Renal cortical epithelial cell (primary cell): Measurements from ENCODE around the gene OR10P1. TPM values are rescaled to one million over a fixed set of nuclear protein-coding genes. Genes with fewer than 3 reads are reported as not detected.

Experiments used
- DNase-seq: peaks from one replicate; pipeline ENCODE4 v3.0.0-alpha.2; 2011; ENCODE audit warnings: low read depth
- total RNA-seq: library from RNA; depleted of rRNA; stranded (reverse); fragments of >200 nt; gene quantifications from 2 replicates; pipeline ENCODE4 v1.2.3, GENCODE V29; 2014

The OR10P1 gene
- total RNA-seq, 1 donor from 2014 or later: not detected

DNA sequence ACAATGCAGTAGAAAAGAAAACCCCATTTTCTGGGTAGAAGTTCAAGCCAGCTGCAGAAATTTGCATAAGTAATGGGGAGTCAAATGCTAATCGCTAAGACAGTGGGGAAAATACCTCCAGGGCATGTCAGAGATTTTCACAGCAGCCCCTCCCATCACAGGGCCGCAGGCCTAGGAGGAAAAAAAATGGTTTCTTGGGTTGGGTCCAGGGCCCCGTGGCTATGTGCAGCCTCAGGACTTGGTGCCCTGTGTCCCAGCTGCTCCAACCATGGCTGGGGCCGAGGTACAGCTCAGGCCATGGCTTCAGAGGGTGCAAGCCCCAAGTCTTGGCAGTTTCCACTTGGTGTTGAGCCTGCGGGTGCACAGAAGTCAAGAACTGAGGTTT is 14.6 kb downstream of the OR10P1 start:
- no peak for DNase-seq

DNA sequence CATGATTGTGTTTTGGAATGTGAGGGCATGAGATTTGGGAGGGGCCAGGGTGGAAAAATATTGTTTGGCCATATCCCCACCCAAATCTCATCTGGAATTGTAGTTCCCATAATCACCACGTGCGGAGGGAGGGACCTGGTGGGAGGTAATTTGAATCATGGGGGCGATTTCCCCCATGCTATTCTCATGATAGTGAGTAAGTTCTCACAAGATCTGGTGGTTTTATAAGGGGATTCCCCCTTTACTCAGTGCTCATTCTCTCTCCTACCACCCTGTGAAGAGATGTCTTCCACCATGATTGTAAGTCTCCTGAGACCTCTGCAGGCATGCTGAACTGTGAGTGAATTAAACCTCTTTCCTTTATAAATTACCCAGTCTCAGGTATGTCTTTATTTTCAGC is 15.7 kb downstream of the OR10P1 start:
- DNase-seq: peak; percentile 53

DNA sequence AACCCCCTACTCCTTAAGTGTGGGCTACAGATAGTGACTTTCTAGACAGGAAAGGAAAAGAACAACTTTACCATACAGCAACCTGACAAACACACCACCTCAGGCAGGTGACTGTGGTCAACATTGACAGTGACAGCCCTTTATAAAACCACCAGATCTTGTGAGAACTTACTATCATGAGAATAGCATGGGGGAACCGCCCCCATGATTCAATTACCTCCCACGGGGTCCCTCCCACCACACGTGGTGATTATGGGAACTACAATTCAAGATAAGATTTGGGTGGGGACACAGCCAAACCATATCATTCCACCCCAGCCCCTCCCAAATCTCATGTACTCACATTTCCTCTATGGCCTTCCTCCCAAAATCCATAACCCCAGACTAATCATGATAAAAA is 16.3 kb downstream of the OR10P1 start:
- DNase-seq: no peak

DNA sequence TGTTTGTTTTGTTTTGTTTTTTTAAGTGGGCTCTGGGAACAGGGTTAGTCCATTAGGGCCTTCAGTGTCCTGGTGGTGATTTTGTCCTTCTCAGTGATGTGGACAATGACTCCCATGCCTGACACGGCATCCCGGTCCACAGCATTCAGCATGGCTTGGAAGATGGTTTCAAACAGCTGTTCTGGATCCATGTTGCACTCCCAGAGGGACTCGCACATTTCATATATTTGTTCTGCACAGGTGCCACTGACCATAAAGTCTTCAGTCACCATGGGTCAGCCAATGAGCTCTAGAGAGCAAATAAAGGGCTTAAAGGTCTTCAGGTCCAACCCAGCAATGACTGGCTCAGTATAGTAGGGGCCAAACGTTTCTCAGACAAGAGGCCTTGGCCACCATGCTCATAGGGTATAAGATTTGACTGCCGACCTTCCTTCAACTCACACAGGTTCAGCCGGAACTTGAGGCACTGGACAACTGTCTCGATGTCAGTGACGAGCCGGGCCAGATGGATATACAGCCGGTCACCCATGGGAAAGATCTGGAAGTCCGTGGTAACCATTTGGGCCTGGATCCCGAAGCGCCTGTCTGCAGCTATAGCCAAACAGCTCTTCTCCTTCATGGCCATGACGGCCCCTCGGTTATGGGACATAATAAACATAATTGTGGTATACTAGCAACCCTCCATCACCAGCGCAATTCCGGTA is 18.0 kb downstream of the OR10P1 start:
- no peak for DNase-seq

DNA sequence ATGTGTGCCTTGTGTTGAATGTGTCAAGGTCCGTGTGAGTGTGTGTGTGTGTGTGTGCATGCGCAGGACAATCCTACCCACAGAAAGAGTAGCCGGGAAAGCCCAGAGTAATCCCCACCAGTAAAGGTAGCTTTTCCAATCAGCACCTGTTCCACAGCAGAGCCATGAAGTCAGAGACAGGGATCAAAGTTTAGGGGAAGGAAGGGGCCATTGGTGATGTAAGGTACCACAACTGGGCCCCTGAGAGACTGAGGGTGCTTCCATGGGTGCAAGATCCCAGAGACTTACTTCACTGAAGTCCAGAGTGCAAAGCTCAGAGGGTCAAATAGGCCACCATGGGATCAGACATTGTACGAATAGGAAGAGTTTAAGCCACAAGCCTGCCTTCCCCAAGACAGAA is 20.5 kb downstream of the OR10P1 start:
- DNase-seq: no peak

DNA sequence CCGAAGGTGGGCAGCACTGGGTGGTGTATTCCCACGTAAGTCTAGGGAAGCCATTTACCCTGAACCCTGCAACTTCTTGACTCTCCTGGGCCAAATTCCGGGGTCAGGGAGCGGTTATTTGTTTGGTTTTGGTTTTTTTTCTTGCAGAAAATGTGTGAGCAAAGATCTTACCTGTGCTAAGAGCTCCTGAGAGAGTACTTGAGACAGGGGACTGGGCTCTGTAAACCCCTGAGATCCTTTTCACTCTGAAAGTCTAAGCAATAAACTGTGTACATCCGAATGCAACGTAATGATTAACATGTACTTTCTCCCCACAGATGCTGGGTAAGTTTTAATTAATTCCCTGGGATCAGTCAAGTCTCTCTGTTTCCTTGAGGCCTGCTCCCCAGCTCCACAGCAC is 21.5 kb downstream of the OR10P1 start:
- no peak for DNase-seq

DNA sequence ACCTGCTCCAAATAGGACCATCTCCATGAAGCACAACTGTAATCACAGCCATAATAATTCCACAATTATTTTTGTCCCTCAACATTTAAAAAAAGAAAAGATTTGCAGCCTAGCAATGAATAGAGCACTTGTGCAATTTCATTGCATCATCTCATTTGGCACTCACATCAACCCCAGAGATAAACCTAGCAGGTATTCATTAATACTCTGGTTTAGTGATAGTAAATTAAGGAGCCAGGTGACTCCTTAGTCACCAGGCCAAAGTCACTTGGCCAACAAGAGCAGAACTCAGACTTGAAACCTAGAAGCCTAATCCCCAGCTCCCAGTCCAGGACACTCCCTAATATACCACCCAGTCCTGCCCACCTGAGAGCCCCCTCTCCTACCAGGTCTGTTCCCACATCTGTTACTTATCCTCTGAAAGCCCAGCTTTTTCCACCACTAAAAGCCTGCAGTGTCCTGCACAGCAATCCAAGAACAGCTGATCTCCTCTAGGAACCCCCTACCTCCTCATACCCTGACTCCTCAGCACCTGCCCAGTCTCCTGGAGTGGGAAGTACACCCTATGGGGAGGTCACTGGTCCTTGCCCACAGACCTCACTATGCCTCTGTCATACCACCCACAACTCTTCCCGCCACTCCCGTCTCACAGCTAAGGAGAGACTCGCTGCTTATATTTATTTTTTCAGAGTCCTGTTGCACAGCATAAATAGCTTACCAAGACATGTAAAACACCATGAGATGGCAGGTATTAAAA is 22.1 kb downstream of the OR10P1 start:
- peak; percentile 73 for DNase-seq

DNA sequence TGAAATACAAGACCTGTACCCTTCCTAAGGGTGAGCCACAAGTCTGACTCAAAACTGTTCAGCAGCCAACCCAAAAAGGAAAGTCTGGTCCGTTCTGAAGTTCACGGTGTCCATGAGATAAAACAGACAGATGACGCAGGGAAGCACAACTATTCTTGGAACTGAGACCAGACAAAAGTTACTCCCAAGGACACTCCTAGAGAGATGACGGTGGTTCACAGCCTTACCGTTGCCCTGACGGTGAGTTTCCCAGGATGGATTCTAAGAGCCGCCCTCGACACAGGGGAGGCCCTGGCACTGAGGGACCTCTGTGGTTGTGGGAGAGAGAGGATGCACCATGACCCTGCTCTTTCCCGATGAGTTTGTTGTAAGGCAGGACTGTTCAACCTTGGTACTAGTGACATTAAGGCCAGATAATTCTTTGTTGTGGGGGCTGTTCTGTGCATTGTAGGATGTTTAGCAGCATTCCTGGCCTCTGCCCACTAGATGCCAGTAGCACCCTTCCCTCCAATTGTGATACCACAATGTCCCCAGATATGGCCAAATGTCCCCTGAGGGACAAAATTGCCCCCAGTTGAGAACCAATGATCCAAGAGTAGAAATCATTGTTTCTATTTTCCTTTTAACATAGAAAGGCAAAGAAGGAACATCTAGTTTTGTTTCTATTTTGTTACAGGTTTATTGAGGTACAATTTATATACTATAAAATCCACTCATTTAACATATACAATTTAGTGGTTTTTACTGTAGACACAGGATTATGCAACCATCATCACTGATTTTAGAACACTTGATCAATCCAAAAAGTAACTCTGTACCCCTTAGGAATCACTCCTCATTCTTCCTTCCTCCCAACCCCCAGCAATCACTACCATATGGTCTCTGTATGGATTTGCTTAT is 23.0 kb downstream of the OR10P1 start:
- no peak for DNase-seq

DNA sequence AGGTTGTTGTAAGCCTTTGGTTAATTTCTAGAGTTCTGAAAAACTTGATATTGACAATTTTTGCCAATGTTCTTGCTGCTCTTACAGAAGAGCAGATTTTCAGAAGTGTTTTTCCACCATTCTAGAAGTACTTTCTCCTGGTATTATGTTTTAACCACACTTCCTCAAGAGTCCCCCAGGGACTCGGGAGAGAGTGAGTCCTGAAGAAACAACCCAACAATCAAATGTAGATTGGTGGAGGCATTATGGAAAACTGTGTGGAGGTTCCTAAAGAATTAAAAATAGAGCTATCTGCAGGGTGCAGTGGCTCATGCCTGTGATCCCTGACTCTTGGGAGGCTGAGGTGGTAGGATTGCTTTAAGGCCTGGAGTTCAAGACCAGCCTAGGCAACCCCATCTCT is 26.7 kb downstream of the OR10P1 start:
- DNase-seq: no peak

DNA sequence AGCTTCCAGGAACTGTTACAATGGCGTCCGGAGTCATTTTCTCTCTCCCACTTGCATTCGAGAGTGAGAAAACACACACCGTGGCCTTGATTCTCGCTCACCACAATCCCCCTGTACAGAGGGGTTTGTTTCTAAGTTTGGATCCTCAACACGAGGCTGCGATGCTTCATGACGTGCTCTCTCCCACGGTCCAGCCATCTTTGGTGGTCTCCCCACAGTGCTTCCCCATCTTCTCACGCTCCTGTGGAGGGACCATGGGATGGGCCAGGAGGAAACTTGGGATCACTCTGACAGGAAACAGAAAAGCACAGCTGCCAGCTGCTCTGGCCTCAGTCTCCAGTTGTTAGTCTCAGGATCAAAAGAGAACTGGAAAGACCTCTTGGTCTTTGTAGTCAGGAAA is 28.1 kb downstream of the OR10P1 start:
- no peak for DNase-seq

DNA sequence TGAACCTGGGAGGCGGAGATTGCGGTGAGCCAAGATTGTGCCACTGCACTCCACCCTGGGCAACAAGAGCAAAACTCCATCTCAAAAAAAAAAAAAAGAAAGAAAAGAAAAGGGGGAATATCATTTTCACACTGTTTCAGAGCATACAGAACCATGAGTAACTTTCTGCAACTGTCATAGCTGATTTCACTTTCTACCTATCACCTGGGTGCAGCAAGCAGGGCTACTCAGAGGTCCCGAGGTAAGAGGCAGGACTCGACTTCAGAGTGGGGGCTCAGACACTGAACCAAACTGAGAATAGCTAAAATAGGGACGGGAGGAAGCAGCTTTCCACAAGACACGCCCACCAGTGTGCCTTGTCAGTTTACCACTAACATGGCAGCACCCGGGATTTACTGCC is 29.8 kb downstream of the OR10P1 start:
- DNase-seq: no peak

DNA sequence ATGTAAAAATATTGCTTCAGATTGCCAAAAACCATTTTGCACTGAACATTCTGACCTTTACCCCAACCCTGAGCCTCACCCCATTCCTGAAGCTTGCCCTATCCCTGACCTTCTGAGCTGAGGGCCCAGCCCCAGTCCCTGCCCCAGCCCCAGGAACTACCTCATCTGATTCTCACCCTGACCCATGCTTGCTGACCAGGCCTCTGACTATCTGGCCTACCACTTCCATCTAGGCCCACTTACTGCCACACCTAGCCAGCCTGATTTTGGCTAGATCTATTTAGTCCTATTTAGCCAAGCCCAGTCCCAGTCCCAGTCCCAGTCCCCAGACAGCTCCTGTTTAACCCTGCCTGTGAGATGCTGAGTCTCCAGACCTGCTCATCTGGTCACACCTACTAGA is 33.6 kb downstream of the OR10P1 start:
- DNase-seq: no peak

DNA sequence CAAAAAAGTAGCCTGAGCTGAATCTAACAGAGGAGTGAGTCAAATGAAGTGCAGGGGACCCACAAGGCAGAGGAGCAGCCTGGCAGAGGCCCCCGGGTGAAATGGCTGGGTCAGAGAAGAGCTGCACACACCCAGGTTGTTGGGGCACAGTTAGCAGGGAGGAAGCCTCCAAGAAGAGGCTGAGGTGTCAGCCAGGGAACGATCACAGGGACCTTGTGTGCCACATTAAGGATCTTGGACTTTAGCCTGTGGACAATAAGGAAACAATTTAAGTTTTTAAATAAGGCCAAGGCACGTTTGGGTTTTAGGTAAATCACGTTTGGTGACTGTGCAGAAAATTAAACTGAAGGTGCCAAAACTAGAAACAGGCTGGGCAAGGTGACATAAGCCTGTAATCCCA is 35.1 kb downstream of the OR10P1 start:
- no peak for DNase-seq

DNA sequence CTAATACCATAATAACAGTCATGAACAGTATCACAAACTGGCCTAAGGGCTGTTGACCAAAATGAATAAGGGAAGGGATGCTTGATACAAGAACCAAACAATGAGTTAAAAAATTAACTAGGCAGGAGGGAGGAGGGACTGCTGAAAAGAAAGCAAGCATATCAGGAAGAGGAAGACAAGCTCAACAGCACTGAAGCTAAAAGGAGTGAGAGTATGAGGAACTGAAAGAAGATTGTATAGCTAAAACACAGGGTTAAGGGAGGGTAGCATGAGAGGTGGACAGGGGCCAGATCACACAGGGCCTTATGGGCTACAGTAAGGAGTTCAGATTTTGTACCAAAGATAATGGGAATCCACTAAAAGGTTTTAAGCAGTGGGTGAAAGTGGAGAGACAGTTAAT is 36.9 kb downstream of the OR10P1 start:
- no peak for DNase-seq

DNA sequence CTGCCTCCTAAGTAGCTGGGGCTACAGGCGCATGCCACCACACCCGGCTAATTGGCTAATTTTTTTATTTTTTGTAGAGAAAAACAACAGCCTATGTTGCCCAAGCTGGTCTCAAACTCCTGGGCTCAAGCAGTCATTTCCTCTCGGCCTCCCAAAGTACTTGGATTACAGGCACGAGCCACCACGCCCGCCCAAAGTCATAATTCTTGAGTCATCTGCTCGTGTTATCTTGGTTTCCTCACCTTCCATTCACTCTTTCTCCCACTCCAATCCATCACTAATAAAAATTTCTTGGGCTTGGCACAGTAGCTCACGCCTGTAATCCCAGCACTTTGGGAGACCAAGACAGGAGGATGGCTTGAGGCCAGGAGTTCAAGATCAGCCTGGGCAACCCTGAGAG is 39.0 kb downstream of the OR10P1 start:
- DNase-seq: no peak

DNA sequence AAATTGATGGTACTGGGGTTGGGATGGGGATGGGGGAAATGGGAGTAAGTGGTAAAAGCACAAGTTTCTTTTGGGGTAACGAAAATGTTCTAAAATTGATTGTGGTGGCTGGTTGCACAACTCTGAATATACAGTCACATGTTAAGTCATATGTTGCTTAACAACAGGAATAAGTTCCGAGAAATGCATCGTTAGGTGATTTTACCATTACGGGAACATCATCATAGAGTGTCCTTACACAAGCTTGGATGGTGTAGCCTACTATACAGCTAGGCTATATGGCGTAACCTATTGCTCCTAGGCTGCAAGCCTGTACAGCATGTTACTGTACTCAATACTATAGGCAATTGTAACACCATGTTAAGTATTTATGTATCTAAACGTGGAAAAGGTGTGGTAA is 40.0 kb downstream of the OR10P1 start:
- no peak for DNase-seq

DNA sequence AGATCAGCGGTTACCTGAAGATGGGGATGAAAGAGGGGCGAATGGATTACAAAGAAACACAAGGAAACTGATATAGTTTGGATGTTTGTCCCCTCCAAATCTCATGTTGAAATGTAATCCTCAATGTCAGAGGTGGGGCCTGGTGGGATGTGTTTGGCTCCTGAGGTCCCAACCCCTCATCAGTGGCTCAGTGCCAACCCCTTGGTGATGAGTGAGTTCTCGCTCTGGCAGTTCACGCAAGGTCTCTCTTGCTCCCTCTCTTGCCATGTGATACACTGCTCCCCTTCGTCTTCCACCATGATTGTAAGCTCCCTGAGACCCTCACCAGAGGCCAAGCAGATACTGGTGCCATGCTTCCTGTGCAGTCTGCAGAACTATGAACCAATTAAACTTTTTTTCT is 43.0 kb downstream of the OR10P1 start:
- no peak for DNase-seq

DNA sequence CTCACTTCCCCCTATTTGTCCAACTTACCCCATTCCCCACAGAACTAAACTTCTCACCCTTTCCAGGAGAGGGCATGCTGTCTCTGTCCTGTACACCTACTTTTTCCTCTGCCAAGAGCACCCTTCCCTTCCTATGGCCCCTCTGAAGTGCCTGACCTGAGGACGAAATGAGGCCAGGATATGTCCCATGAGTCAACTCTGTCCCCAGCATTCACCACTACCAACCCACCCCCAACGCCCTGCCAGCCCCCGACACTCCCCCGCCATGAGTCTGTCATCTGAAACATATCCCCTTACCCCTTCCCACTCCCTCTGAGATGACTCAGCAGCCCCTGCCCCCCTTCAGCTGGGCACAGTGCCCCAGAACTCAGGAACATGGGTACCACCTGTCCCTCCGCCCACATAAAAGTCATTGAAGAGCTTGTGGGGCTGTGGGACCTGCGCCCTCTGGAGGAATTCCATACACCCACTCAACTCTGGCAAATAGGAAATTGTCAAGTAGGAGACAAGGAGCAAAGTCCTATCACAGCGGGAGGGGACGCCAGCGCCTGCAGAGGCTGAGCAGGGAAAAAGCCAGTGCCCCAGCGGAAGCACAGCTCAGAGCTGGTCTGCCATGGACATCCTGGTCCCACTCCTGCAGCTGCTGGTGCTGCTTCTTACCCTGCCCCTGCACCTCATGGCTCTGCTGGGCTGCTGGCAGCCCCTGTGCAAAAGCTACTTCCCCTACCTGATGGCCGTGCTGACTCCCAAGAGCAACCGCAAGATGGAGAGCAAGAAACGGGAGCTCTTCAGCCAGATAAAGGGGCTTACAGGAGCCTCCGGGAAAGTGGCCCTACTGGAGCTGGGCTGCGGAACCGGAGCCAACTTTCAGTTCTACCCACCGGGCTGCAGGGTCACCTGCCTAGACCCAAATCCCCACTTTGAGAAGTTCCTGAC is 44.7 kb downstream of the OR10P1 start:
- peak; percentile 90 for DNase-seq

DNA sequence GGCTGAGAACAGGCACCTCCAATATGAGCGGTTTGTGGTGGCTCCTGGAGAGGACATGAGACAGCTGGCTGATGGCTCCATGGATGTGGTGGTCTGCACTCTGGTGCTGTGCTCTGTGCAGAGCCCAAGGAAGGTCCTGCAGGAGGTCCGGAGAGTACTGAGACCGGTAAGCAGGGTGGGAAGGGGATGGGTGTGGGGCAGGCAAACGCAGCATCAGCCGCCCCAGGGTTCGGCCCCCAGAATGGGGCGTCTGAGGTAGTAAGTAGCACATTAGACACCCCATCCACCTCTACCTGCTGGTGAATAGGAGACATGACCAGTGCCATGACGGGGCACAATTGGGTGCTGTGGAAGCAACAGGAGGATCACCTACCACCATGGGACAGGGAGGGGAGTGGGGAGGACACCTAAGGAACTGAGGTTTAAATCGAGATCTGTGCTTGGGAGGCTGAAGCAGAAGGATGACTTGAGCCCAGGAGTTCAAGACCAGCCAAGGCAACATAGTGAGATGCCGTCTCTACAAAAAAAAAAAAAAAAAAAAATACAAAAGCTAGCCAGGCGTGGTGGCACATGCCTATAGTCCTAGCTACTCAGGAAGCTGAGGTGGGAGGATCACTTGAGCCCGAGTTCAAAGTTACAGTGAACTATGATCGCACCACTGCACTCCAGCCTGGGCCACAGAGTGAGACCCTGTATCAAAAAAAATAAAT is 45.5 kb downstream of the OR10P1 start:
- no peak for DNase-seq

DNA sequence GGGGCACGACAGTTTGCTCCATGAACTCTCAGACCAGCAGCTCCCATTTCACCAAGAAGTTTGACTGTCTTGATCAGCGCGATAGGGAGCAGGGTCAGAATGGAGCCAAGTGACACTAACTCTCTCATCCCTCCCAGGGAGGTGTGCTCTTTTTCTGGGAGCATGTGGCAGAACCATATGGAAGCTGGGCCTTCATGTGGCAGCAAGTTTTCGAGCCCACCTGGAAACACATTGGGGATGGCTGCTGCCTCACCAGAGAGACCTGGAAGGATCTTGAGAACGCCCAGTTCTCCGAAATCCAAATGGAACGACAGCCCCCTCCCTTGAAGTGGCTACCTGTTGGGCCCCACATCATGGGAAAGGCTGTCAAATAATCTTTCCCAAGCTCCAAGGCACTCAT is 47.0 kb downstream of the OR10P1 start:
- no peak for DNase-seq
